SK-N-SH (cell line): Measurements from ENCODE around the gene F2R. TPM values are rescaled to one million over a fixed set of nuclear protein-coding genes. Genes with fewer than 3 reads are reported as not detected.

ENCODE experiments used
- polyA plus RNA-seq, 3 experiments: library from polyadenylated mRNA; depleted of rRNA; stranded (reverse); fragments of >200 nt; gene quantifications; 2 replicates each; pipeline ENCODE4 v1.2.3, GENCODE V29; 2012
- small RNA-seq, 7 experiments: library from RNA; depleted of rRNA; stranded (forward); fragments of <200 nt; gene quantifications; one replicate each; pipeline ENCODE3, GENCODE V24; 2012

Gene F2R
- polyA plus RNA-seq, 1 of the 3 experiments (the other 2 are of a cell fraction) = 212 TPM

Small RNA genes within 50 kb of the gene (small RNA-seq; reads per million reads assigned to genes)
- gene RF02154 (0 reads per million in 7 experiments), gene RF02155 (0 reads per million in 7 experiments)

Other genes starting within 250 kb of the F2R start
- 29.4 and 51.0 TPM in 2 replicates for gene F2RL2, start 92.7 kb upstream of the F2R start, polyA plus RNA-seq (2012; rRNA removed)
- gene F2RL1, start 102.9 kb downstream of the F2R start, polyA plus RNA-seq (2012; rRNA removed) = 31.3 and 41.3 TPM in 2 replicates
- gene S100Z, start 133.9 kb downstream of the F2R start, polyA plus RNA-seq (2012; rRNA removed) = not detected in 2 replicates
- not detected in 2 replicates for gene CRHBP, start 236.9 kb downstream of the F2R start, polyA plus RNA-seq (2012; rRNA removed)